Smooth muscle cell (in vitro differentiated cells): ENCODE results near the gene PDIA4. TPM values are rescaled to one million over a fixed set of nuclear protein-coding genes. Genes with fewer than 3 reads are reported as not detected.

Experiments
- DNase-seq: peaks from one replicate; lab custom pipeline; 2025; ENCODE audit not compliant: unreplicated experiment; lab: John Stamatoyannopoulos, UW
- H2AFZ ChIP-seq: fragments of 200-600 bp; sonication (generic); 2 replicates; pipeline ENCODE4 v1.6.0; 2016; ENCODE audit warnings: antibody characterized with exemption, low read depth, mild to moderate bottlenecking
- H3F3A ChIP-seq: fragments of 200-600 bp; sonication (generic); 2 replicates; pipeline ENCODE4 v1.6.0; 2017; ENCODE audit warnings: antibody characterized with exemption, low read depth
- H3K27ac ChIP-seq: fragments of 200-600 bp; sonication (generic); 2 replicates; pipeline ENCODE4 v1.5.1; 2016; ENCODE audit warnings: low read depth, mild to moderate bottlenecking
- H3K27me3 ChIP-seq: fragments of 200-600 bp; sonication (generic); 2 replicates; pipeline ENCODE4 v1.6.1; 2016; ENCODE audit warnings: low read depth, mild to moderate bottlenecking
- H3K36me3 ChIP-seq: fragments of 200-600 bp; sonication (generic); 2 replicates; pipeline ENCODE4 v1.5.1; 2016; ENCODE audit warnings: low read depth
- H3K4me1 ChIP-seq: fragments of 200-600 bp; sonication (generic); 2 replicates; pipeline ENCODE4 v1.5.1; 2016; ENCODE audit warnings: low read depth
- H3K4me2 ChIP-seq: fragments of 200-600 bp; sonication (generic); 2 replicates; pipeline ENCODE4 v1.6.0; 2016; ENCODE audit warnings: mild to moderate bottlenecking
- H3K4me3 ChIP-seq: fragments of 200-600 bp; sonication (generic); 2 replicates; pipeline ENCODE4 v1.5.1; 2016; ENCODE audit warnings: mild to moderate bottlenecking
- H3K79me2 ChIP-seq: fragments of 200-600 bp; sonication (generic); 2 replicates; pipeline ENCODE4 v1.6.0; 2016; ENCODE audit warnings: low read depth, mild to moderate bottlenecking
- H3K9ac ChIP-seq: fragments of 200-600 bp; sonication (generic); 2 replicates; pipeline ENCODE4 v1.6.0; 2016; ENCODE audit warnings: low read depth
- H3K9me3 ChIP-seq: fragments of 200-600 bp; sonication (generic); replicated peaks from 2 replicates; pipeline ENCODE4 v1.5.1; 2016; ENCODE audit warnings: low read depth
- H4K20me1 ChIP-seq: fragments of 200-600 bp; sonication (generic); 2 replicates; pipeline ENCODE4 v1.6.0; 2016; ENCODE audit warnings: low read depth
- WGBS: methylation state at CpG from one replicate; pipeline ENCODE4 v1.1.7; 2016; ENCODE audit warnings: low lambda C conversion rate; 5-methylcytosine and 5-hydroxymethylcytosine counted together
- polyA plus RNA-seq: library from polyadenylated mRNA; unstranded; fragments of >200 nt; fragmentation: Nextera tagmentation; extraction: Ambion mirVana; gene quantifications from 2 replicates; pipeline ENCODE4 v1.2.1, GENCODE V29; 2016
- total RNA-seq: library from RNA; depleted of rRNA; stranded (reverse); fragments of >200 nt; gene quantifications from 2 replicates; pipeline ENCODE4 v1.2.3, GENCODE V29; 2014
- TF ChIP-seq, protein P1 (sequence below): fragments of 200-600 bp; sonication (generic); IDR thresholded peaks from 2 replicates; pipeline ENCODE4 v1.5.1; 2017; ENCODE audit warnings: borderline replicate concordance, mild to moderate bottlenecking, antibody characterized with exemption; ENCODE audit not compliant: insufficient read depth, poor library complexity, severe bottlenecking

Gene PDIA4
- total and polyA plus RNA-seq, 2 experiments from 2014 or later: 178 to 316 TPM

DNA sequence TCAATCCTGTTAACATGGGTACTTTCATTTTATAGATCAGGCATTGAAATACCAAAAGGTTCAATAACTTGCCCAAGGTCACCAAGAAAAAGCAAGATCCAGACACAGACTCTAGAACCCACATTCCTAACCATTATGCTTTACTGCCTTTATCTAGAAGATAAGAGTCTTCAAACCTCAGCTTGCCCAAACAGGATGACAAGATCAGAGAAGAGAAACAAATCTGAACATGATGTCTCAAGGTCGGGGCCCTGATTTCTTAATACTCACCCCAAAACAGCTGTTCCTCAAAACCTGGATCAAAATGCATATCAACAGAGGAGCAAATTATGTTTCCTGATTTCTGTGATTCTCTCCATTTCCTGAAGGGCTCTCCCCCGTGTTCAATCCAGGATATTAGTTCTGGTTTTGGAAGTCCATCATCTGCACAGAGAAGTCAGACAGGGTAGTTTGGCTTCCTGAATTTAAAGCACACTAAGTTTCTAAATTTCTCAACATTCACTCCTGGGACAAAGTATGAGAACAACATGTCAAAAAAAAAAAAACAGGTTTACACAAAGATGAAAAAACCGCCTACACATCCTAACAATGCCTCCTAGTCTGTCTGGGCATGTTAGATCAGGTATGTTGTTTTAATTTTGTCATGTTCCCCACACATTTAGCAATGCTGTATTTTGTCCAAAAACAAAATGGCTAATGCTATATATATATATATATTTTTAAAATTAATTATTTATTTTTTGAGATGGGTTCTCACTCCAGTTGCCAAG is 46.0 kb upstream of the PDIA4 start:
- WGBS: 94% methylated on average over 3 of the region's 3 CpGs
- no peaks in the 10 kb centered on the region for H3K79me2 ChIP-seq
- no peak overlapping the region for H3K4me3 ChIP-seq
- no peaks in the 10 kb centered on the region for H3K9me3 ChIP-seq
- TF ChIP-seq, protein P1, sequence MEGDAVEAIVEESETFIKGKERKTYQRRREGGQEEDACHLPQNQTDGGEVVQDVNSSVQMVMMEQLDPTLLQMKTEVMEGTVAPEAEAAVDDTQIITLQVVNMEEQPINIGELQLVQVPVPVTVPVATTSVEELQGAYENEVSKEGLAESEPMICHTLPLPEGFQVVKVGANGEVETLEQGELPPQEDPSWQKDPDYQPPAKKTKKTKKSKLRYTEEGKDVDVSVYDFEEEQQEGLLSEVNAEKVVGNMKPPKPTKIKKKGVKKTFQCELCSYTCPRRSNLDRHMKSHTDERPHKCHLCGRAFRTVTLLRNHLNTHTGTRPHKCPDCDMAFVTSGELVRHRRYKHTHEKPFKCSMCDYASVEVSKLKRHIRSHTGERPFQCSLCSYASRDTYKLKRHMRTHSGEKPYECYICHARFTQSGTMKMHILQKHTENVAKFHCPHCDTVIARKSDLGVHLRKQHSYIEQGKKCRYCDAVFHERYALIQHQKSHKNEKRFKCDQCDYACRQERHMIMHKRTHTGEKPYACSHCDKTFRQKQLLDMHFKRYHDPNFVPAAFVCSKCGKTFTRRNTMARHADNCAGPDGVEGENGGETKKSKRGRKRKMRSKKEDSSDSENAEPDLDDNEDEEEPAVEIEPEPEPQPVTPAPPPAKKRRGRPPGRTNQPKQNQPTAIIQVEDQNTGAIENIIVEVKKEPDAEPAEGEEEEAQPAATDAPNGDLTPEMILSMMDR: no peak
- no peak overlapping the region for H3K4me2 ChIP-seq
- no peak overlapping the region for H3K9ac ChIP-seq
- no peaks in the 10 kb centered on the region for H3K36me3 ChIP-seq
- H3F3A ChIP-seq: no peaks in the 10 kb centered on the region
- no peak overlapping the region for H2AFZ ChIP-seq
- no peaks in the 10 kb centered on the region for H4K20me1 ChIP-seq
- no peak overlapping the region for H3K27ac ChIP-seq
- no peaks in the 10 kb centered on the region for H3K4me1 ChIP-seq
- DNase-seq: no peak
- H3K27me3 ChIP-seq: no peaks in the 10 kb centered on the region

DNA sequence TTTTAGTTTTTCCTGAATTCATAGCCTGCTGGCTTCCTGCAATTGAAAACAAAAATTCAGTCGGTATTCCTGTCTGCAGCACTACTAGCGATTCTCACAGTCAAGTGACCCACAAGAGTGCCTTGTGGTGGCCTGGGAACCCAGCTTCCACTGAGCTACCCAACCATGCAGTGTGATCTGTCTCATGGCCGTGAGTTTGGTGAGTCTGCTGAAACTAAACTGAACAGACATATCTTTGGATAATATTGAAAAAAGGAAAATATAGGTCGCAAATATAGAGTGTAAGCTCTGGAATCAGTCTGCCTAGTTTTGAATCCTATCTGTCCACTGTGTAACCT is 44.1 kb upstream of the PDIA4 start:
- H3K36me3 ChIP-seq: no peaks in the 10 kb centered on the region

DNA sequence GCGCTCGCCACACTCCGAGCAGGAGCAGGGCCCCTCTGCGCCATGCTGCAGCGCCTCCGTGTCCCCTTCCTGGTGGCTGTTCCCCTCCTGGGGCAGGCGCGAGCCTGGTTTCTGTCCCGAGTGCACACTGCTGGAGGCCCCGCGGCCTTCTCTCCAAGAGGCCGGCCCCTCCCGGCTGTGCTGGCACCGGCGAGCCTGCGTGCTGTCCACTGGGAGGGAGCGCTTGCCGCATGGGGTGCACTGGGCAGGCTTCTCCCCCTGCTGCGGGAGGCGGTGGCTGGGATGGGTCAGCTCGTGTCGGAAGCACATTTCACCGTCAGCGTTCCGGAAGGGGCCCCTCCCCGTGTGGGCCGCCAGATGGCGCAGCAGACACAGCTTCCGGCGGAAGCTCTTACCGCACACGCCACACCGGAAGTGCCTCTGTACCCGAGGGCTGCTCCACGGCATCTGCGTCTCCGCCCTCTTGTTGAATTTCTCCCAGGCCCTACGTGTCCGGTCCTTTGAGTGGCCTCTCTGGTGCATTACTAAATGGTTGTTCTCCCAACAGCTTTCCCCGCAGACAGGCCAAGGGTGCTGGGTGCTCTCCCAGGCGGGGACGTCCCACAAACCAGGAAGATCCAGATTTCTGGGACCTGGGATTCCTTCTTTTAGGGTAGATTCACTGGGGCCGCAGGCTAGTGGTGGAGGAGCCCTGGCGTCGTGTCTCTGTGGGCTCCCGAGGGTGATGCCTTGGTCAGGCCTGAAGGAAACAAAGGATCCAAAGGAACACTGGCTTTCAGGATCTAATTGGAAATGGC is 43.5 kb upstream of the PDIA4 start:
- Histone ChIP-seq H2AFZ (no peak overlapping the region), H3K4me3 (no peak overlapping the region), H3K4me2 (no peak overlapping the region), H3K36me3 (no peaks in the 10 kb centered on the region), H3K4me1 (no peaks in the 10 kb centered on the region), H4K20me1 (no peaks in the 10 kb centered on the region), H3K27me3 (no peaks in the 10 kb centered on the region), H3K9ac (no peak overlapping the region), H3K79me2 (no peaks in the 10 kb centered on the region), H3K27ac (no peak overlapping the region), H3F3A (no peaks in the 10 kb centered on the region), H3K9me3 (no peaks in the 10 kb centered on the region)
- WGBS: 70% methylated on average over 46 of the region's 46 CpGs
- TF ChIP-seq, protein P1: peak; percentile 33
- DNase-seq: no peak

More for the DNA sequence above, 44.1 kb upstream of the PDIA4 start:
- H3K9ac ChIP-seq: no peak overlapping the region
- H4K20me1 ChIP-seq: no peaks in the 10 kb centered on the region
- no peak overlapping the region for H3K4me3 ChIP-seq
- TF ChIP-seq, protein P1: no peak
- no peak for DNase-seq
- no peaks in the 10 kb centered on the region for H3F3A ChIP-seq
- no peaks in the 10 kb centered on the region for H3K4me1 ChIP-seq
- H3K27ac ChIP-seq: no peak overlapping the region
- H3K4me2 ChIP-seq: no peak overlapping the region
- no peaks in the 10 kb centered on the region for H3K27me3 ChIP-seq
- no peak overlapping the region for H2AFZ ChIP-seq
- H3K9me3 ChIP-seq: no peaks in the 10 kb centered on the region
- H3K79me2 ChIP-seq: no peaks in the 10 kb centered on the region
- 96% methylated on average over 4 of the region's 4 CpGs for WGBS
